ENCODE measurements around the gene C19orf85. TPM values are rescaled to one million over a fixed set of nuclear protein-coding genes. Genes with fewer than 3 reads are reported as not detected.

C19orf85 gene
- total and polyA plus RNA-seq, 10 of the 15 experiments (the other 5 are each of a cell fraction or from before 2014, with no cell fraction given), result not detected

DNA sequence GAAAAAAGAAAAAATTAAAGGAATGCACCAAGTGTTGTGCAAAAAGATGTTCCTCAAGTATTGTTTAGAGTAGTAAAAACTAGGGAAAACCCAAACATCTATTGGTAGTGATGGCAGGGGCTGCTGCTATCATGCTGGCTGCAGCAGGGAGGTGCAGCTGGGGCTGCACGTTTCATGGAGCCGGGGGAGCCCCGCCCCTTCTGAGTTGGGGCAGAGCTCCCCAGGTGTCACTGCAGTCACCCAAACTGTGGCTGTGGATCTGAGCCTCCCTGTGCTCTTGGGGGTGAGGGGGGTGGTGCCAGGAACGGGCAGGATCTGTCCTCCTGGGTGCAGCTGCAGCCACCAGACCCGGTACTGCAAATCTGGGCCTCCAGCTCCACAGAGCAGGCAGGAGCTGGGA, 45.4 kb downstream of the C19orf85 start:
- Histone ChIP-seq H3K4me1 (ENCODE audit: control insufficient read depth, insufficient read depth, low read length) (no peaks in the 10 kb centered on the region), H3K4me3 (no peak overlapping the region), H3K36me3 (ENCODE audit: control insufficient read depth in 2 of 2, insufficient read depth in 2 of 2, low read length in 1 of 2) (no peaks in the 10 kb centered on the region), H3K9ac (ENCODE audit: control insufficient read depth, insufficient read depth, low read length) (no peak overlapping the region), H3K27ac (ENCODE audit: control insufficient read depth, insufficient read depth) (no peak overlapping the region), H2AFZ (ENCODE audit: control insufficient read depth, low read depth, low read length) (no peak overlapping the region), H3K9me3 (replicated peaks; ENCODE audit: control insufficient read depth, insufficient read depth, low read length) (no peaks in the 10 kb centered on the region; the same call in 2 of the 3 replicates), H4K20me1 (ENCODE audit: control insufficient read depth, insufficient read depth) (no peaks in the 10 kb centered on the region), H3K27me3 (replicated peaks in 1 of 2; ENCODE audit: control insufficient read depth in 2 of 2, insufficient read depth in 2 of 2, low read length in 1 of 2) (no peaks in the 10 kb centered on the region), H3K79me2 (ENCODE audit: control insufficient read depth, insufficient read depth, low read length) (no peaks in the 10 kb centered on the region), H3K4me2 (ENCODE audit: control insufficient read depth, insufficient read depth) (no peak overlapping the region)
- ChIA-PET SMC1A (ENCODE audit: uncharacterized antibody, unreplicated experiment) (interaction anchor here (1.2 to 1.6 kb wide), 4 partner anchors 118 to 208 kb away, joined by 3 to 4 read pairs (median 3); no protein-coding TSS in a partner anchor), RAD21 (ENCODE audit: unreplicated experiment) (no interaction called here), POLR2A (interaction anchor here (0.6 kb wide), 1 partner anchor 143 kb away, joined by 4 read pairs; no protein-coding TSS in a partner anchor), CTCF (interaction anchor here (1.0 to 2.0 kb wide), 5 partner anchors 85 to 279 kb away, joined by 4 to 8 read pairs (median 7); no protein-coding TSS in a partner anchor)
- BruUV-seq (replicated peaks), result no TSS peak
- 23% methylated on average over 5 of the region's 5 CpGs for WGBS (ENCODE audit: insufficient coverage, insufficient replicate concordance, low lambda C conversion rate, missing lambda C conversion rate)
- intact Hi-C loops (cut with micrococcal nuclease; ENCODE audit: unreplicated experiment) (loop anchor here (2.0 kb wide), 1 partner anchor 126 kb away; no protein-coding TSS in a partner anchor), in situ Hi-C loops (cut with MboI) (loop anchor here (5.0 kb wide), 2 partner anchors 207 to 277 kb away; no protein-coding TSS in a partner anchor)
- DNase-seq (ENCODE audit: low read depth, low spot score) (no peak), ATAC-seq (0 out of 3 replicates have a peak, but pooled peaks have one; percentile 21), FAIRE-seq (no peak)
- TF ChIP-seq, protein P1, sequence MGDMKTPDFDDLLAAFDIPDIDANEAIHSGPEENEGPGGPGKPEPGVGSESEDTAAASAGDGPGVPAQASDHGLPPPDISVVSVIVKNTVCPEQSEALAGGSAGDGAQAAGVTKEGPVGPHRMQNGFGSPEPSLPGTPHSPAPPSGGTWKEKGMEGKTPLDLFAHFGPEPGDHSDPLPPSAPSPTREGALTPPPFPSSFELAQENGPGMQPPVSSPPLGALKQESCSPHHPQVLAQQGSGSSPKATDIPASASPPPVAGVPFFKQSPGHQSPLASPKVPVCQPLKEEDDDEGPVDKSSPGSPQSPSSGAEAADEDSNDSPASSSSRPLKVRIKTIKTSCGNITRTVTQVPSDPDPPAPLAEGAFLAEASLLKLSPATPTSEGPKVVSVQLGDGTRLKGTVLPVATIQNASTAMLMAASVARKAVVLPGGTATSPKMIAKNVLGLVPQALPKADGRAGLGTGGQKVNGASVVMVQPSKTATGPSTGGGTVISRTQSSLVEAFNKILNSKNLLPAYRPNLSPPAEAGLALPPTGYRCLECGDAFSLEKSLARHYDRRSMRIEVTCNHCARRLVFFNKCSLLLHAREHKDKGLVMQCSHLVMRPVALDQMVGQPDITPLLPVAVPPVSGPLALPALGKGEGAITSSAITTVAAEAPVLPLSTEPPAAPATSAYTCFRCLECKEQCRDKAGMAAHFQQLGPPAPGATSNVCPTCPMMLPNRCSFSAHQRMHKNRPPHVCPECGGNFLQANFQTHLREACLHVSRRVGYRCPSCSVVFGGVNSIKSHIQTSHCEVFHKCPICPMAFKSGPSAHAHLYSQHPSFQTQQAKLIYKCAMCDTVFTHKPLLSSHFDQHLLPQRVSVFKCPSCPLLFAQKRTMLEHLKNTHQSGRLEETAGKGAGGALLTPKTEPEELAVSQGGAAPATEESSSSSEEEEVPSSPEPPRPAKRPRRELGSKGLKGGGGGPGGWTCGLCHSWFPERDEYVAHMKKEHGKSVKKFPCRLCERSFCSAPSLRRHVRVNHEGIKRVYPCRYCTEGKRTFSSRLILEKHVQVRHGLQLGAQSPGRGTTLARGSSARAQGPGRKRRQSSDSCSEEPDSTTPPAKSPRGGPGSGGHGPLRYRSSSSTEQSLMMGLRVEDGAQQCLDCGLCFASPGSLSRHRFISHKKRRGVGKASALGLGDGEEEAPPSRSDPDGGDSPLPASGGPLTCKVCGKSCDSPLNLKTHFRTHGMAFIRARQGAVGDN (IDR thresholded peaks at IDR 0.05), result no peak
- TF ChIP-seq EED (IDR thresholded peaks at IDR 0.05; ENCODE audit: low read depth) (no peak), POLR2AphosphoS5 (IDR thresholded peaks at IDR 0.05; ENCODE audit: low read length) (no peak), STAT3 (IDR thresholded peaks at IDR 0.05; ENCODE audit: low read depth, low read length) (no peak), FOS (IDR thresholded peaks at IDR 0.05; ENCODE audit: borderline replicate concordance, extremely low read depth, insufficient read length) (no peak), MYB (IDR thresholded peaks at IDR 0.05; ENCODE audit: borderline replicate concordance, low read depth, low read length) (no peak), HCFC1 (IDR thresholded peaks at IDR 0.05; ENCODE audit: low read length) (no peak), KDM1A (IDR thresholded peaks at IDR 0.05; ENCODE audit: borderline replicate concordance) (no peak), SMAD5 (IDR thresholded peaks at IDR 0.05; ENCODE audit: low read depth) (no peak), DPF2 (IDR thresholded peaks at IDR 0.05) (no peak), RCOR1 (conservative IDR thresholded peaks at IDR 0.05; ENCODE audit: low read depth, low read length) (no peak), YY1 (IDR thresholded peaks at IDR 0.05; ENCODE audit: low read depth, low read length) (no peak)
- TF ChIP-seq, protein P2, sequence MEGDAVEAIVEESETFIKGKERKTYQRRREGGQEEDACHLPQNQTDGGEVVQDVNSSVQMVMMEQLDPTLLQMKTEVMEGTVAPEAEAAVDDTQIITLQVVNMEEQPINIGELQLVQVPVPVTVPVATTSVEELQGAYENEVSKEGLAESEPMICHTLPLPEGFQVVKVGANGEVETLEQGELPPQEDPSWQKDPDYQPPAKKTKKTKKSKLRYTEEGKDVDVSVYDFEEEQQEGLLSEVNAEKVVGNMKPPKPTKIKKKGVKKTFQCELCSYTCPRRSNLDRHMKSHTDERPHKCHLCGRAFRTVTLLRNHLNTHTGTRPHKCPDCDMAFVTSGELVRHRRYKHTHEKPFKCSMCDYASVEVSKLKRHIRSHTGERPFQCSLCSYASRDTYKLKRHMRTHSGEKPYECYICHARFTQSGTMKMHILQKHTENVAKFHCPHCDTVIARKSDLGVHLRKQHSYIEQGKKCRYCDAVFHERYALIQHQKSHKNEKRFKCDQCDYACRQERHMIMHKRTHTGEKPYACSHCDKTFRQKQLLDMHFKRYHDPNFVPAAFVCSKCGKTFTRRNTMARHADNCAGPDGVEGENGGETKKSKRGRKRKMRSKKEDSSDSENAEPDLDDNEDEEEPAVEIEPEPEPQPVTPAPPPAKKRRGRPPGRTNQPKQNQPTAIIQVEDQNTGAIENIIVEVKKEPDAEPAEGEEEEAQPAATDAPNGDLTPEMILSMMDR (IDR thresholded peaks at IDR 0.05 in 2 of 3, conservative IDR thresholded peaks at IDR 0.05 in 1 of 3; ENCODE audit: control insufficient read depth in 2 of 3, extremely low read depth in 1 of 3, insufficient read depth in 1 of 3, low read depth in 3 of 3, low read length in 3 of 3), result no peak
- TF ChIP-seq, protein P3, sequence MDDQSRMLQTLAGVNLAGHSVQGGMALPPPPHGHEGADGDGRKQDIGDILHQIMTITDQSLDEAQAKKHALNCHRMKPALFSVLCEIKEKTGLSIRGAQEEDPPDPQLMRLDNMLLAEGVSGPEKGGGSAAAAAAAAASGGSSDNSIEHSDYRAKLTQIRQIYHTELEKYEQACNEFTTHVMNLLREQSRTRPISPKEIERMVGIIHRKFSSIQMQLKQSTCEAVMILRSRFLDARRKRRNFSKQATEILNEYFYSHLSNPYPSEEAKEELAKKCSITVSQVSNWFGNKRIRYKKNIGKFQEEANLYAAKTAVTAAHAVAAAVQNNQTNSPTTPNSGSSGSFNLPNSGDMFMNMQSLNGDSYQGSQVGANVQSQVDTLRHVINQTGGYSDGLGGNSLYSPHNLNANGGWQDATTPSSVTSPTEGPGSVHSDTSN (IDR thresholded peaks at IDR 0.05; ENCODE audit: insufficient replicate concordance, low read depth, low read length), result no peak
- TF ChIP-seq, protein P4, sequence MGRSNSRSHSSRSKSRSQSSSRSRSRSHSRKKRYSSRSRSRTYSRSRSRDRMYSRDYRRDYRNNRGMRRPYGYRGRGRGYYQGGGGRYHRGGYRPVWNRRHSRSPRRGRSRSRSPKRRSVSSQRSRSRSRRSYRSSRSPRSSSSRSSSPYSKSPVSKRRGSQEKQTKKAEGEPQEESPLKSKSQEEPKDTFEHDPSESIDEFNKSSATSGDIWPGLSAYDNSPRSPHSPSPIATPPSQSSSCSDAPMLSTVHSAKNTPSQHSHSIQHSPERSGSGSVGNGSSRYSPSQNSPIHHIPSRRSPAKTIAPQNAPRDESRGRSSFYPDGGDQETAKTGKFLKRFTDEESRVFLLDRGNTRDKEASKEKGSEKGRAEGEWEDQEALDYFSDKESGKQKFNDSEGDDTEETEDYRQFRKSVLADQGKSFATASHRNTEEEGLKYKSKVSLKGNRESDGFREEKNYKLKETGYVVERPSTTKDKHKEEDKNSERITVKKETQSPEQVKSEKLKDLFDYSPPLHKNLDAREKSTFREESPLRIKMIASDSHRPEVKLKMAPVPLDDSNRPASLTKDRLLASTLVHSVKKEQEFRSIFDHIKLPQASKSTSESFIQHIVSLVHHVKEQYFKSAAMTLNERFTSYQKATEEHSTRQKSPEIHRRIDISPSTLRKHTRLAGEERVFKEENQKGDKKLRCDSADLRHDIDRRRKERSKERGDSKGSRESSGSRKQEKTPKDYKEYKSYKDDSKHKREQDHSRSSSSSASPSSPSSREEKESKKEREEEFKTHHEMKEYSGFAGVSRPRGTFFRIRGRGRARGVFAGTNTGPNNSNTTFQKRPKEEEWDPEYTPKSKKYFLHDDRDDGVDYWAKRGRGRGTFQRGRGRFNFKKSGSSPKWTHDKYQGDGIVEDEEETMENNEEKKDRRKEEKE (IDR thresholded peaks at IDR 0.05), result no peak

All from GM12878 (cell line).